Epithelial cell of proximal tubule (primary cell): ENCODE measurements around the gene MRPS15. TPM values are rescaled to one million over a fixed set of nuclear protein-coding genes. Genes with fewer than 3 reads are reported as not detected.
"Not testable (repeated sequence)": the region's sequence is repeated elsewhere in the genome, so short reads cannot be mapped to it uniquely, and the experiment has no call there.

ENCODE experiments used
- DNase-seq: peaks from one replicate; pipeline ENCODE4 v3.0.0-alpha.2; 2011; ENCODE audit warnings: low read depth
- H3K4me3 ChIP-seq: 2 replicates; pipeline ENCODE4 v1.5.1; 2011; ENCODE audit warnings: low read depth, mild to moderate bottlenecking, low read length
- total RNA-seq: library from RNA; depleted of rRNA; stranded (reverse); fragments of >200 nt; gene quantifications from 2 replicates; pipeline ENCODE4 v1.2.3, GENCODE V29; 2015
- TF ChIP-seq, protein P1 (sequence below): conservative IDR thresholded peaks from 2 replicates; pipeline ENCODE4 v1.5.1; 2012; ENCODE audit warnings: low read depth, mild to moderate bottlenecking, low read length

MRPS15 gene
- 94.7 and 256 TPM in 2 replicates for total RNA-seq

DNA sequence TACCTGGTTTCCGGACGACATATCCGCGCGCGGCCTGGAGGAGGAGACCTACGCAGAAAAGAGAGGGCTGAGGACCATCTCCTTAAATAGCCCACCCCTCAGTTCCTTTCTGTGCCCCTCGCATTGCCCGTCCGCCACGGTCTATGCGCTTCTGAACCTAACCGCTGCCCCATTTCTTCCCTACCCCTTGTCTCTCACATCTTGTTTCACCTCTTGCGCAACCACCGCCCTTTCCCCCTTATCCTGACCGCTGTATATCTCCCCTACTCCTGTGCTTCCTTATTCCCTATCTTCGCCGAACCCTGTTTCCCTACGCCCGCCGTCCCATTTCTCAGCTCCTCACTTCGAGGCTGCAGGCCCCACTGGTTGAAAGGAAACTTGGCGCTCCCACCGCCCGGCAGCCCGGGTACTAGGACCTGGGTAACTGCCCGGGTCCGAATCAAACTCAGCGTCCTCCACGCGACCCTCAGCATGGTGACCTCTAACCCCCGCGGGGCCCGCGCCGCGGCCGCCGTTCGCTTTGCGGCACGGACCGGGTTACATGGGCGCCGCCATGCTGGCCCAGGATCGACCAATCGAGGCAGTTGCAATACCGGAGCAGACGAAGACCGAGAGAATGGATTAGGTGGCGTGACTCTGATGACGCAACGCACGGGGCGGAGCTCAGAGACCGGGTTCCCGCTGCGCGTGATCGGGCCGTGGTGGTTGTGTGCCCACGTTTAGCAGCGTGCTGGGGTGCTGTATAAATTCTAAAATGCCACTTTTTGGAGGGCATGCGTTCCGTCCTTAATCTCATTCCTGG lies at the start of gene MRPS15:
Gene MRPS15 (minus strand): TSS at position 582 of the 802 bp plus-strand sequence. CDS start 109 bp downstream, at position 473.
- peak within 1 kb of the TSS; percentile 87 for H3K4me3 ChIP-seq
- no peak for DNase-seq
- TF ChIP-seq, protein P1, sequence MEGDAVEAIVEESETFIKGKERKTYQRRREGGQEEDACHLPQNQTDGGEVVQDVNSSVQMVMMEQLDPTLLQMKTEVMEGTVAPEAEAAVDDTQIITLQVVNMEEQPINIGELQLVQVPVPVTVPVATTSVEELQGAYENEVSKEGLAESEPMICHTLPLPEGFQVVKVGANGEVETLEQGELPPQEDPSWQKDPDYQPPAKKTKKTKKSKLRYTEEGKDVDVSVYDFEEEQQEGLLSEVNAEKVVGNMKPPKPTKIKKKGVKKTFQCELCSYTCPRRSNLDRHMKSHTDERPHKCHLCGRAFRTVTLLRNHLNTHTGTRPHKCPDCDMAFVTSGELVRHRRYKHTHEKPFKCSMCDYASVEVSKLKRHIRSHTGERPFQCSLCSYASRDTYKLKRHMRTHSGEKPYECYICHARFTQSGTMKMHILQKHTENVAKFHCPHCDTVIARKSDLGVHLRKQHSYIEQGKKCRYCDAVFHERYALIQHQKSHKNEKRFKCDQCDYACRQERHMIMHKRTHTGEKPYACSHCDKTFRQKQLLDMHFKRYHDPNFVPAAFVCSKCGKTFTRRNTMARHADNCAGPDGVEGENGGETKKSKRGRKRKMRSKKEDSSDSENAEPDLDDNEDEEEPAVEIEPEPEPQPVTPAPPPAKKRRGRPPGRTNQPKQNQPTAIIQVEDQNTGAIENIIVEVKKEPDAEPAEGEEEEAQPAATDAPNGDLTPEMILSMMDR = no peak

DNA sequence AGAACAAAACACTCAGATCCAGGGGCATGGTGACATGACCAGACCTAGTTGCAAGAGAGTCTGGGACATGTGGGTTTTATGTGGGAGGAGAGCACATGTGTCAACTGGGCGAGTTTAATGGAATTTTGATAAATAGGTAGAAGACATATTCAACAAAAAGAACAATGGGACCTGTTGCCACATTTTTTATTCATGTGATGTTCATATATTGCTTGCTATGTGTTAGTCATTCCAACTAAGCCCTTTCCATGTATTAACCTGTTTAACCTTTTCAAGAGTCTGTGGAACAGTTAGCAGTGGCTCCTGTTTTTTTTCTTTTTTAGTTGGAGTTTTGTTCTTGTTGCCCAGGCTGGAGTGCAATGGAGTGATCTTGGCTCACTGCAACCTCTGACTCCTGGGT lies 48.7 kb upstream of the MRPS15 start:
- H3K4me3 ChIP-seq = no peak overlapping the region
- DNase-seq = no peak
- TF ChIP-seq, protein P1 = no peak

DNA sequence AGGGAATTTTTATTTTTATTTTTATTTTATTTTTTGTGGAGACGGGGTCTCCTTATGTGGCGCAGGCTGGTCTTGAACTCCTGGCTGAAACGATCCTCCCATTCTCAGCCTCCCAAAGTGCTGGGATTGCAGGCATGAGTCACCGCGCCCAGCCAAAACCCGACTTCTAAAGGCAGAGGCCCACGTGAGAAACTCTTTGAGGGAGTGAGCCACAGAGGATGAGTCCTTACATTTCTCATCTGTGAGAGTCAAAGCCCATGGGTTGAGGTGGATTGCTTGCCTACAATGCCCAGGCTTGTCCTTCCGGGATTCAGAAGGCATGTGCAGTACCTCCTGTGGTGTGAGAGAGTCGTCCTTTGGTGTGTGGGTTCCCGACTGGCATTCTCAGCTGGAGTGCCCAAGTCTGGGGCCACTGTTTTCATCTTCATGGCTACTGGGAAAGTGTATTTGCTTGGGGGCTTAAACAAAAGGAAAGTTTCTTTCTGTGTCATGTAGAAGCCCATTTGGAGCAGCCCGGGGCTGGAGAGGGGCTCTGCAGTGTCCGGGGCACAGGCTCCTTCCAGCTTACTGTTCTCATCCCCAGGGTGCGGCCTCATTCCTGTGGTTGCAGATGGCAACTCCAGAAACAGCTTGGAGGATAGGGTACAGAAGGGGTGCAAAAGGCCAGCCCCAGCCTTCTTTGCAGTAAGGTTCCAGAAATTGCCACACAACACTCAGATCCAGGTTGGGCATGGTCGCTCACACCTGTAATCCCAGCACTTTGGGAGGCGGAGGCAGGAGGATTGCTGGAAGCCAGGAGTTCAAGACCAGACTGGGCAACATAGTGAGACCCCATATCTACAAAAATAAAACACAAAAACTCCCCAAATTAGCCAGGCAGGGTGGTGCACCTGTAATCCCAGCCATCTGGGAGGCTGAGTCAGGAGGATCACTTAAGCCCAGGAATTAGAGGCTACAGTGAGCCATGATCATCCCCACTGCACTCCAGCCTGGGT lies 47.9 kb upstream of the MRPS15 start:
- TF ChIP-seq, protein P1 = no peak
- no peak for DNase-seq
- no peak overlapping the region for H3K4me3 ChIP-seq

DNA sequence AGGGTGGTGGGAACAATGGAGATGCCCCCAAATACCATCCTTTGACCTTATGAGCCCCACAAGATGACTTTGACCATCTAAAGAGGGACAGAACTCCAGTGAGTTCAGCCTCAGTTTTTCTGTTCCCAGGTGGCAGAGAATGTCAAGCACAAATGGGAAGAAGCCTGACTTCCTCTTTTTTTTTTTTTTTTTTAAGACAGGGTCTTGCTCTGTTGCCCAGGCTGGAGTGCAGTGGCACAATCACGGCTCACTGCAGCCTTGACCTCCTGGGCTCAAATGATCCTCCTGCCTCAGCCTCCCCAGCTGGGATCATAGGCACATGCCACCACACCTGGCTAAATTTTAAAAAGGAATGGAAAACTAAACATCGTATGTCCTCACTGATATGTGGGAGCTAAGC lies 47.0 kb upstream of the MRPS15 start:
- not testable (repeated sequence) for H3K4me3 ChIP-seq, DNase-seq

DNA sequence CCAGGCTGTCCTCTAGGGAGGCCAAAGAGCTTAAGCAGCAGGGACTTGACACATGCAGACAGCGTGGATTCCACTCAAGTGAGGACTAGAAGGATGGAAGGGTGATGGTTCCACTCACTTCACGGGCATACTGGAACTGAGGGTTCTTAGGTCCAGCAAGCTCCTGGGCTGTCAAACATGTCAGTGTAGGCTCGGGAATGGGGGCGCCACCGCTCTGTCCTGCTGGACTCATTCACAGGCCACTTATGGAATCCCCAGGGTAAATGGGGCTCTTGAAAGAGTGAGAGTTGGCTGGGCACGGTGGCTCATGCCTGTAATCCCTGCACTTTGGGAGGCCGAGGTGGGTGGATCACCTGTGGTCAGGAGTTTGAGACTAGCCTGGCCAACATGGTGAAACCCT lies 46.2 kb upstream of the MRPS15 start:
- TF ChIP-seq, protein P1 = no peak
- H3K4me3 ChIP-seq = no peak overlapping the region
- no peak for DNase-seq

DNA sequence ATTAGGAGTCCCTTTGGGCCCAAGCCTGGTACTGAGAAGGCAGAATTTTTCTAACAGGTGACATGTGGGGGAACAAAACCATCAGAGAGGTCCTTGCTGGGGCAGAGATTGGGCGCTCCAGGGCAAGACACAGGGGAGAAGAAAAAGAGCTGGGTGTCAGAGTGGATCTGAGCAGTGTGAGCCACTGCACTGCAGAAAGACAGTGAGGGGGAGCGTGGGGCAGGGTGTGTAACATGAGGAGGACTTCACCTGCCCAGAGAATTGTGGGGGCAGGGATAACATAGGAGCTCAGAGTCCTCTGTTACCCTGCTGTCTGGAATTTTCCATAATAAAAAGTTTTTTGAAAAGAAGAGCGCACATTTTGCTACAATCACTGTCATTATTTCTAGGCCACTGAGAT lies 44.1 kb upstream of the MRPS15 start:
- no peak for DNase-seq
- TF ChIP-seq, protein P1 = no peak
- no peak overlapping the region for H3K4me3 ChIP-seq

DNA sequence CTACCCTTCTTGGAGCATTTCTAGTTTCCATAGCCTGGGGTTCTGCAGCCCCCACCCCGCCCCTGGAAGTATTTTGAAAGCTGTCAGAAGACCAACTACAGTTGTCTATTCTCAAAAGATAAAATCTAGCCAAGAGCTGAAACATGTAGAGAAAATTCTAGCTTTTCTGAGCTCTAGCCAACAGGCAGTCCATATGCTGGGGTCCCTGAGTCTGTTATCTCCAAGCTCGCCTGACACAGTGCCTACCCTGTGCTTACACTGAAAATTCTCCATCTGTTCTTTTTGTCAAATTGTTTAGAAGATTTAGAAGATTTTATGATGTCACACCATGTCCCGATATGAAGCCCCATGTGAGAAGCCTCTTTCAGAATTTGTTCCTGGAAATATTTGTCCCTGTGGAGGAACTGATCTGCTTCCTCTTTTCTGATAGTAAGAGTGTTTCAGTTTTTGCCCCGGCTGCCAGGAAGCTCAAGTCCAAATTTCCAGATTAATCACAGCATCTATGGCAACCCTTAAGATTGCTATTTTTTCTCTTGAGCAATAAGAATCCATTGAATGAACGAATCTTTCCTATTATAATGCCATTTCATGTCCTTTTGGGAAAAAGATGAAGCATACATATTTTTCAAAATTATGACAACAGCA lies 42.2 kb upstream of the MRPS15 start:
- no peak overlapping the region for H3K4me3 ChIP-seq
- no peak for DNase-seq
- TF ChIP-seq, protein P1 = no peak
